HepG2 (cell line): ENCODE results near the gene SLC10A1. TPM values are rescaled to one million over a fixed set of nuclear protein-coding genes. Genes with fewer than 3 reads are reported as not detected.

Experiments
- ARNT ChIP-seq: fragments of 450-650 bp; IDR thresholded peaks from 2 replicates; pipeline ENCODE4 v1.6.1; 2017
- CBX5 ChIP-seq: sonication (generic); formaldehyde crosslinking; IDR thresholded peaks from 2 replicates; pipeline ENCODE4 v1.4.0; 2020; ENCODE audit warnings: missing genetic modification reagents, borderline replicate concordance
- CCDC6 ChIP-seq: sonication (generic); formaldehyde crosslinking; IDR thresholded peaks from 2 replicates; pipeline ENCODE4 v1.8.1; 2022; ENCODE audit warnings: mild to moderate bottlenecking, missing genetic modification reagents, moderate library complexity
- FIP1L1 ChIP-seq: fragments of 200-400 bp; formaldehyde crosslinking; IDR thresholded peaks from 2 replicates; pipeline ENCODE4 v1.6.1; 2018; ENCODE audit warnings: low read depth, mild to moderate bottlenecking, low read length, moderate library complexity, borderline replicate concordance; ENCODE audit not compliant: insufficient read depth
- FOXA1 ChIP-seq, 2 experiments: fragments of 450-650 bp in 1 of 2; sonication (generic) in 1 of 2; formaldehyde crosslinking in 1 of 2; IDR thresholded peaks; 2 replicates each; pipeline versions ENCODE4 v1.4.0 to v1.6.1; 2016 to 2020; ENCODE audit warnings: missing genetic modification reagents in 1 of 2
- HHEX ChIP-seq: IDR thresholded peaks from 2 replicates; pipeline ENCODE4 v1.6.1; 2016; ENCODE audit warnings: control low read depth
- HNRNPL ChIP-seq: fragments of 200-400 bp; formaldehyde crosslinking; IDR thresholded peaks from 2 replicates; pipeline ENCODE4 v1.6.1; 2017; ENCODE audit warnings: mild to moderate bottlenecking, low read depth, low read length
- KDM5B ChIP-seq: sonication (generic); formaldehyde crosslinking; IDR thresholded peaks from 2 replicates; pipeline ENCODE4 v1.4.0; 2020; ENCODE audit warnings: missing genetic modification reagents, mild to moderate bottlenecking, borderline replicate concordance
- KLF9 ChIP-seq: IDR thresholded peaks from 2 replicates; pipeline ENCODE4 v1.6.1; 2016; ENCODE audit warnings: low read depth
- NFE2L1 ChIP-seq: sonication (generic); formaldehyde crosslinking; IDR thresholded peaks from 2 replicates; pipeline ENCODE4 v1.4.0; 2020; ENCODE audit warnings: missing genetic modification reagents, mild to moderate bottlenecking, borderline replicate concordance
- POLR2AphosphoS2 ChIP-seq: IDR thresholded peaks from 2 replicates; pipeline ENCODE4 v1.6.1; 2011; ENCODE audit warnings: low read depth, low read length, improper control_type of control experiment
- RARA ChIP-seq: IDR thresholded peaks from 2 replicates; pipeline ENCODE4 v1.6.1; 2016; ENCODE audit warnings: missing genetic modification reagents, missing compliant biosample characterization
- RFXAP ChIP-seq: sonication (generic); formaldehyde crosslinking; IDR thresholded peaks from 2 replicates; pipeline ENCODE4 v1.4.0; 2020; ENCODE audit warnings: missing genetic modification reagents, borderline replicate concordance
- SRY ChIP-seq: sonication (generic); formaldehyde crosslinking; IDR thresholded peaks from 2 replicates; pipeline ENCODE4 v1.8.0; 2022; ENCODE audit warnings: mild to moderate bottlenecking, missing genetic modification reagents
- THYN1 ChIP-seq: sonication (generic); formaldehyde crosslinking; IDR thresholded peaks from 2 replicates; pipeline ENCODE4 v1.8.1; 2023; ENCODE audit warnings: low read depth, mild to moderate bottlenecking, moderate library complexity, missing genetic modification reagents, borderline replicate concordance
- ZMYM2 ChIP-seq: sonication (generic); formaldehyde crosslinking; IDR thresholded peaks from 2 replicates; pipeline ENCODE4 v1.8.0; 2022; ENCODE audit warnings: mild to moderate bottlenecking, missing genetic modification reagents
- ZNF510 ChIP-seq: sonication (generic); formaldehyde crosslinking; IDR thresholded peaks from 2 replicates; pipeline ENCODE4 v1.4.0; 2020; ENCODE audit warnings: low read depth, mild to moderate bottlenecking, missing genetic modification reagents
- polyA plus RNA-seq, 8 experiments: library from polyadenylated mRNA; depleted of rRNA in 3 of 8; stranded (reverse) in 7 of 8; unstranded in 1 of 8; fragments of >200 nt; fragmentation: Illumina TruSeq in 4 of 8; extraction: Trizol in 4 of 8; gene quantifications; 2 replicates each; pipeline versions ENCODE4 v1.2.1 to v1.2.3, GENCODE V29; 2011 to 2016; ENCODE audit warnings: low read depth in 4 of 8, missing spikeins in 1 of 8, mixed read lengths in 1 of 8; ENCODE audit not compliant: insufficient read depth in 1 of 8
- total RNA-seq, 5 experiments: library from RNA; depleted of rRNA; stranded (reverse); fragments of >200 nt; fragmentation: Illumina TruSeq; extraction: Trizol; gene quantifications; 2 replicates each; pipeline ENCODE4 v1.2.3, GENCODE V29; 2016; ENCODE audit warnings: low read depth in 1 of 5
- TF ChIP-seq, protein P1 (sequence below), 2 experiments: sonication (generic) in 1 of 2; formaldehyde crosslinking in 1 of 2; IDR thresholded peaks; 2 replicates each; pipeline versions ENCODE4 v1.5.1 to v1.6.1; 2011 to 2020; ENCODE audit warnings: borderline replicate concordance in 1 of 2, low read depth in 1 of 2, low read length in 1 of 2, mild to moderate bottlenecking in 1 of 2, missing genetic modification reagents in 1 of 2, moderate library complexity in 1 of 2
- TF ChIP-seq, protein P2 (sequence below): sonication (generic); formaldehyde crosslinking; IDR thresholded peaks from 2 replicates; pipeline ENCODE4 v1.4.0; 2020; ENCODE audit warnings: mild to moderate bottlenecking, low read depth, missing genetic modification reagents
- TF ChIP-seq, protein P3 (sequence below): sonication (generic); formaldehyde crosslinking; IDR thresholded peaks from 2 replicates; pipeline ENCODE4 v1.5.0; 2020; ENCODE audit warnings: missing genetic modification reagents
- TF ChIP-seq, protein P4 (sequence below): sonication (generic); formaldehyde crosslinking; IDR thresholded peaks from 2 replicates; pipeline ENCODE4 v1.5.0; 2020; ENCODE audit warnings: missing genetic modification reagents, mild to moderate bottlenecking, borderline replicate concordance
- TF ChIP-seq, protein P5 (sequence below): sonication (generic); formaldehyde crosslinking; IDR thresholded peaks from 2 replicates; pipeline ENCODE4 v1.5.0; 2020; ENCODE audit warnings: missing genetic modification reagents

Gene SLC10A1
- total and polyA plus RNA-seq, 2 of the 13 experiments (the other 11 are each of a cell fraction or from before 2014, with no cell fraction given): 0.17 TPM; not detected in 1

DNA sequence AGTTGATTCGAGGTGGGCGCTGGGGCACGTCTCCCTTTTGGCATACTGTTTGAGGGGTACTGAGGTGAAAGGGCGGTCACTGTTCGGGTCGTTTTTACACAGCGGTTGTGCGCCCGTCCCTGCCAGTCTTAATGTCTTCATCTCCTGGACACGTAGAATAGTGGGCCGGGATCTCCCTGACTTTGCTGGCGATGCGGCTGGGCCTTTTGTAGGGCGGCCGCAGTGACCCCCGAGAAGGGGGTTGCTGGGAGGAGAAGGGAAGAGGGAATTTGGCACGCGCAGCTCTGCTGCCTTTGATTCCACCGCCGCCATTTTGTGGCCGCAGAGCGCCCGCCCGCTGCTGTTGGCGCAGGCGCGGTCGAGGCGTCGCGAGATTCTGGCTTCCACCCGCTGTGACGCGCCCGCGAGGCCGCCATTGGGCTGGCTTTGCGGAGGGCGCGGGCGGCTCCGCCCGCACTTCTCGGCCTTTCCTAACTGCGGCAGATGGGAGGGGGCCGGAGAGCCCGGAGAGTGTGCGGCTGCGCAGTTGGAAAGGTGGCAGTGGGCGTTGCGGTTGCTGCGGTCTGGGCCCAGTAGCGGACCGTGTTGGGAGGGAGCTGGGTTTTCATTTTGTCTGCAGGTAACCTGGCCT is 29.6 kb downstream of the SLC10A1 start (continued):
- TF ChIP-seq, protein P1, sequence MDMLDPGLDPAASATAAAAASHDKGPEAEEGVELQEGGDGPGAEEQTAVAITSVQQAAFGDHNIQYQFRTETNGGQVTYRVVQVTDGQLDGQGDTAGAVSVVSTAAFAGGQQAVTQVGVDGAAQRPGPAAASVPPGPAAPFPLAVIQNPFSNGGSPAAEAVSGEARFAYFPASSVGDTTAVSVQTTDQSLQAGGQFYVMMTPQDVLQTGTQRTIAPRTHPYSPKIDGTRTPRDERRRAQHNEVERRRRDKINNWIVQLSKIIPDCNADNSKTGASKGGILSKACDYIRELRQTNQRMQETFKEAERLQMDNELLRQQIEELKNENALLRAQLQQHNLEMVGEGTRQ (IDR thresholded peaks at IDR 0.05; ENCODE audit: low read depth, low read length): no peak
- TF ChIP-seq, protein P1 (CRISPR knock-in tag; IDR thresholded peaks at IDR 0.05; ENCODE audit: borderline replicate concordance): no peak
- TF ChIP-seq POLR2AphosphoS2 (peak; percentile 11; the same call in 1 of the 2 replicates), KDM5B (CRISPR knock-in tag) (no peak; the same call in 1 of the 2 replicates), ZNF510 (CRISPR knock-in tag) (no peak), HNRNPL (0 out of 2 replicates have a peak, but pooled peaks have one; percentile 8), CBX5 (CRISPR knock-in tag) (peak; percentile 65; the same call in 1 of the 2 replicates), FOXA1 (IDR thresholded peaks at IDR 0.05) (no peak), FOXA1 (CRISPR knock-in tag; IDR thresholded peaks at IDR 0.05) (no peak), THYN1 (CRISPR knock-in tag) (no peak), HHEX (CRISPR knock-in tag) (no peak), SRY (no peak; the same call in 1 of the 2 replicates), CCDC6 (CRISPR knock-in tag) (no peak; the same call in 1 of the 2 replicates), RFXAP (no peak), ZMYM2 (no peak), FIP1L1 (no peak), KLF9 (CRISPR knock-in tag) (no peak), ARNT (no peak), RARA (no peak), NFE2L1 (CRISPR knock-in tag) (no peak)
- TF ChIP-seq, protein P2, sequence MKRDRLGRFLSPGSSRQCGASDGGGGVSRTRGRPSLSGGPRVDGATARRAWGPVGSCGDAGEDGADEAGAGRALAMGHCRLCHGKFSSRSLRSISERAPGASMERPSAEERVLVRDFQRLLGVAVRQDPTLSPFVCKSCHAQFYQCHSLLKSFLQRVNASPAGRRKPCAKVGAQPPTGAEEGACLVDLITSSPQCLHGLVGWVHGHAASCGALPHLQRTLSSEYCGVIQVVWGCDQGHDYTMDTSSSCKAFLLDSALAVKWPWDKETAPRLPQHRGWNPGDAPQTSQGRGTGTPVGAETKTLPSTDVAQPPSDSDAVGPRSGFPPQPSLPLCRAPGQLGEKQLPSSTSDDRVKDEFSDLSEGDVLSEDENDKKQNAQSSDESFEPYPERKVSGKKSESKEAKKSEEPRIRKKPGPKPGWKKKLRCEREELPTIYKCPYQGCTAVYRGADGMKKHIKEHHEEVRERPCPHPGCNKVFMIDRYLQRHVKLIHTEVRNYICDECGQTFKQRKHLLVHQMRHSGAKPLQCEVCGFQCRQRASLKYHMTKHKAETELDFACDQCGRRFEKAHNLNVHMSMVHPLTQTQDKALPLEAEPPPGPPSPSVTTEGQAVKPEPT (CRISPR knock-in tag): no peak; the same call in 1 of the 2 replicates
- TF ChIP-seq, protein P3, sequence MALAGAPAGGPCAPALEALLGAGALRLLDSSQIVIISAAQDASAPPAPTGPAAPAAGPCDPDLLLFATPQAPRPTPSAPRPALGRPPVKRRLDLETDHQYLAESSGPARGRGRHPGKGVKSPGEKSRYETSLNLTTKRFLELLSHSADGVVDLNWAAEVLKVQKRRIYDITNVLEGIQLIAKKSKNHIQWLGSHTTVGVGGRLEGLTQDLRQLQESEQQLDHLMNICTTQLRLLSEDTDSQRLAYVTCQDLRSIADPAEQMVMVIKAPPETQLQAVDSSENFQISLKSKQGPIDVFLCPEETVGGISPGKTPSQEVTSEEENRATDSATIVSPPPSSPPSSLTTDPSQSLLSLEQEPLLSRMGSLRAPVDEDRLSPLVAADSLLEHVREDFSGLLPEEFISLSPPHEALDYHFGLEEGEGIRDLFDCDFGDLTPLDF (CRISPR knock-in tag): 0 out of 2 replicates have a peak, but pooled peaks have one; percentile 33
- TF ChIP-seq, protein P4, sequence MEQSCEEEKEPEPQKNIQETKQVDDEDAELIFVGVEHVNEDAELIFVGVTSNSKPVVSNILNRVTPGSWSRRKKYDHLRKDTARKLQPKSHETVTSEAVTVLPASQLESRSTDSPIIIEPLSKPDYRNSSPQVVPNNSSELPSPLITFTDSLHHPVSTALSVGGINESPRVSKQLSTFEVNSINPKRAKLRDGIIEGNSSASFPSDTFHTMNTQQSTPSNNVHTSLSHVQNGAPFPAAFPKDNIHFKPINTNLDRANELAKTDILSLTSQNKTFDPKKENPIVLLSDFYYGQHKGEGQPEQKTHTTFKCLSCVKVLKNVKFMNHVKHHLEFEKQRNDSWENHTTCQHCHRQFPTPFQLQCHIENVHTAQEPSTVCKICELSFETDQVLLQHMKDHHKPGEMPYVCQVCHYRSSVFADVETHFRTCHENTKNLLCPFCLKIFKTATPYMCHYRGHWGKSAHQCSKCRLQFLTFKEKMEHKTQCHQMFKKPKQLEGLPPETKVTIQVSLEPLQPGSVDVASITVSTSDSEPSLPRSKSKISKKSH: peak; percentile 64
- TF ChIP-seq, protein P5, sequence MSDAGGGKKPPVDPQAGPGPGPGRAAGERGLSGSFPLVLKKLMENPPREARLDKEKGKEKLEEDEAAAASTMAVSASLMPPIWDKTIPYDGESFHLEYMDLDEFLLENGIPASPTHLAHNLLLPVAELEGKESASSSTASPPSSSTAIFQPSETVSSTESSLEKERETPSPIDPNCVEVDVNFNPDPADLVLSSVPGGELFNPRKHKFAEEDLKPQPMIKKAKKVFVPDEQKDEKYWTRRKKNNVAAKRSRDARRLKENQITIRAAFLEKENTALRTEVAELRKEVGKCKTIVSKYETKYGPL: no peak
